Parathyroid adenoma (tissue), 2 donors: ENCODE data around the gene MSRB2.

Source experiments
- H2AFZ ChIP-seq: fragments of 300-600 bp; sonication (generic); one replicate; pipeline ENCODE4 v1.7.0; 2017; ENCODE audit warnings: antibody characterized with exemption, mild to moderate bottlenecking
- H3K27ac ChIP-seq: fragments of 300-600 bp; sonication (generic); one replicate; pipeline ENCODE4 v1.7.0; 2017
- H3K27me3 ChIP-seq: fragments of 300-600 bp; sonication (generic); one replicate; pipeline ENCODE4 v1.7.0; 2017; ENCODE audit warnings: low read length; ENCODE audit not compliant: control insufficient read depth, insufficient read depth
- H3K36me3 ChIP-seq: fragments of 300-600 bp; sonication (generic); one replicate; pipeline ENCODE4 v1.7.0; 2017; ENCODE audit warnings: low read length; ENCODE audit not compliant: control insufficient read depth, insufficient read depth
- H3K4me1 ChIP-seq: fragments of 300-600 bp; sonication (generic); one replicate; pipeline ENCODE4 v1.7.0; 2017; ENCODE audit warnings: control low read depth
- H3K4me2 ChIP-seq: fragments of 300-600 bp; sonication (generic); one replicate; pipeline ENCODE4 v1.7.0; 2017; ENCODE audit warnings: low read length
- H3K4me3 ChIP-seq: fragments of 300-600 bp; sonication (generic); one replicate; pipeline ENCODE4 v1.7.0; 2017; ENCODE audit warnings: low read depth, low read length
- H3K79me2 ChIP-seq: fragments of 300-600 bp; sonication (generic); one replicate; pipeline ENCODE4 v1.7.0; 2017; ENCODE audit warnings: control low read depth
- H3K9ac ChIP-seq: fragments of 300-600 bp; sonication (generic); one replicate; pipeline ENCODE4 v1.7.0; 2017; ENCODE audit warnings: mild to moderate bottlenecking
- H3K9me3 ChIP-seq: fragments of 300-600 bp; sonication (generic); one replicate; pipeline ENCODE4 v1.7.0; 2017; ENCODE audit warnings: low read length; ENCODE audit not compliant: control insufficient read depth
- CTCF ChIP-seq: fragments of 300-600 bp; sonication (generic); IDR thresholded peaks from one replicate; pipeline ENCODE4 v1.7.0; 2017; ENCODE audit warnings: antibody characterized with exemption, mild to moderate bottlenecking
- donor health status: primary hyperparathyroidism.

MSRB2 gene

GRCh38 chr10:23051278-23051677 is 44.1 kb upstream of the MSRB2 start:
- H3K4me2 ChIP-seq = no peak overlapping the region
- no peak overlapping the region for H2AFZ ChIP-seq
- H3K9me3 ChIP-seq = no peaks in the 10 kb centered on the region
- no peak overlapping the region for H3K27ac ChIP-seq
- no peak overlapping the region for H3K9ac ChIP-seq
- H3K36me3 ChIP-seq = no peaks in the 10 kb centered on the region
- no peaks in the 10 kb centered on the region for H3K27me3 ChIP-seq
- H3K4me1 ChIP-seq = no peaks in the 10 kb centered on the region
- no peaks in the 10 kb centered on the region for H3K79me2 ChIP-seq
- no peak for TF ChIP-seq CTCF
- no peak overlapping the region for H3K4me3 ChIP-seq

- Histone ChIP-seq H3K4me2 (no peak overlapping the region), H3K9ac (no peak overlapping the region), H3K79me2 (no peaks in the 10 kb centered on the region), H2AFZ (no peak overlapping the region), H3K4me1 (no peaks in the 10 kb centered on the region), H3K27me3 (no peaks in the 10 kb centered on the region), H3K36me3 (no peaks in the 10 kb centered on the region), H3K9me3 (no peaks in the 10 kb centered on the region), H3K4me3 (no peak overlapping the region), H3K27ac (no peak overlapping the region)
- TF ChIP-seq CTCF = no peak
Measured at GRCh38 chr10:23051855-23052331, 43.5 kb upstream of the MSRB2 start.

GRCh38 chr10:23053036-23053435 is 42.3 kb upstream of the MSRB2 start:
- H3K4me1 ChIP-seq = no peaks in the 10 kb centered on the region
- no peak overlapping the region for H2AFZ ChIP-seq
- no peak overlapping the region for H3K4me2 ChIP-seq
- H3K27me3 ChIP-seq = no peaks in the 10 kb centered on the region
- H3K36me3 ChIP-seq = no peaks in the 10 kb centered on the region
- H3K9me3 ChIP-seq = no peaks in the 10 kb centered on the region
- no peak overlapping the region for H3K9ac ChIP-seq
- H3K27ac ChIP-seq = no peak overlapping the region
- no peaks in the 10 kb centered on the region for H3K79me2 ChIP-seq
- TF ChIP-seq CTCF = no peak
- no peak overlapping the region for H3K4me3 ChIP-seq

- H3K27me3 ChIP-seq = no peaks in the 10 kb centered on the region
- no peak overlapping the region for H2AFZ ChIP-seq
- H3K27ac ChIP-seq = no peak overlapping the region
- no peak overlapping the region for H3K4me3 ChIP-seq
- H3K4me2 ChIP-seq = no peak overlapping the region
- no peak for TF ChIP-seq CTCF
- H3K9ac ChIP-seq = no peak overlapping the region
- H3K4me1 ChIP-seq = no peaks in the 10 kb centered on the region
- no peaks in the 10 kb centered on the region for H3K9me3 ChIP-seq
- no peaks in the 10 kb centered on the region for H3K36me3 ChIP-seq
- H3K79me2 ChIP-seq = no peaks in the 10 kb centered on the region
Measured at GRCh38 chr10:23055424-23056185, 39.8 kb upstream of the MSRB2 start.

- no peak overlapping the region for H3K27ac ChIP-seq
- H3K4me2 ChIP-seq = no peak overlapping the region
- no peaks in the 10 kb centered on the region for H3K36me3 ChIP-seq
- no peaks in the 10 kb centered on the region for H3K79me2 ChIP-seq
- H3K27me3 ChIP-seq = no peaks in the 10 kb centered on the region
- H3K9me3 ChIP-seq = no peaks in the 10 kb centered on the region
- TF ChIP-seq CTCF = no peak
- H3K4me1 ChIP-seq = no peaks in the 10 kb centered on the region
- H3K9ac ChIP-seq = no peak overlapping the region
- H3K4me3 ChIP-seq = no peak overlapping the region
- H2AFZ ChIP-seq = no peak overlapping the region
Measured at GRCh38 chr10:23056186-23056579, 39.2 kb upstream of the MSRB2 start.
